GM12878 (cell line): ENCODE measurements around the gene THSD4. TPM values are rescaled to one million over a fixed set of nuclear protein-coding genes. Genes with fewer than 3 reads are reported as not detected.

Experiments used
- ATAC-seq: fragments of 200-7000 bp; cut with Tn5 transposase; 3 replicates; pipeline ENCODE4 v1.9.1; 2020; ENCODE audit warnings: mild to moderate bottlenecking, moderate library complexity
- BruUV-seq: library from RNA; stranded (reverse); fragments of 400-500 nt; replicated peaks from 2 replicates; lab custom pipeline; 2021; lab: Mats Ljungman, UMichigan
- CTCF ChIA-PET: fragments of 300-600 bp; sonication (Branson Sonifier 250); formaldehyde crosslinking; extraction: SDS; loops from one replicate; lab custom pipeline; 2021; ENCODE audit warnings: inconsistent platforms; lab: Yijun Ruan, JAX
- POLR2A ChIA-PET: fragments of 350-600 bp; formaldehyde crosslinking; extraction: SDS; loops from one replicate; lab custom pipeline; 2021; ENCODE audit warnings: inconsistent platforms; lab: Charles Lee
- RAD21 ChIA-PET: fragments of 300-600 bp; sonication (Branson Sonifier 250); formaldehyde crosslinking; loops from one replicate; lab custom pipeline; 2023; ENCODE audit warnings: antibody characterized with exemption; ENCODE audit not compliant: unreplicated experiment; lab: Charles Lee
- SMC1A ChIA-PET: fragments of 300-600 bp; sonication (Branson Sonifier 250); formaldehyde crosslinking; loops from one replicate; lab custom pipeline; 2023; ENCODE audit not compliant: unreplicated experiment, uncharacterized antibody; lab: Charles Lee
- DNase-seq: peaks from one replicate; pipeline ENCODE4 v3.0.0-alpha.2; 2011; ENCODE audit warnings: low read depth, low spot score
- FAIRE-seq: peaks from 3 replicates; lab custom pipeline; 2011; peaks lifted over from hg19 to GRCh38; lab: Jason Lieb, UNC
- H2AFZ ChIP-seq: 2 replicates; pipeline ENCODE4 v1.6.0; 2011; ENCODE audit warnings: low read depth, low read length, control low read depth; ENCODE audit not compliant: control insufficient read depth
- H3K27ac ChIP-seq: 2 replicates; pipeline ENCODE4 v1.5.1; 2011; ENCODE audit warnings: control low read depth; ENCODE audit not compliant: control insufficient read depth, insufficient read depth
- H3K27me3 ChIP-seq, 2 experiments: replicated peaks in 1 of 2; 2 replicates each; pipeline versions ENCODE4 v1.6.0 to v1.6.1; 2011; ENCODE audit warnings: low read length in 1 of 2; ENCODE audit not compliant: control insufficient read depth in 2 of 2, insufficient read depth in 2 of 2
- H3K36me3 ChIP-seq, 2 experiments: 2 replicates each; pipeline ENCODE4 v1.5.1; 2011; ENCODE audit warnings: low read length in 1 of 2; ENCODE audit not compliant: control insufficient read depth in 2 of 2, insufficient read depth in 2 of 2
- H3K4me1 ChIP-seq: 2 replicates; pipeline ENCODE4 v1.6.1; 2011; ENCODE audit warnings: mild to moderate bottlenecking, low read length, moderate library complexity, mixed read lengths; ENCODE audit not compliant: control insufficient read depth, insufficient read depth
- H3K4me2 ChIP-seq: 2 replicates; pipeline ENCODE4 v1.6.0; 2011; ENCODE audit warnings: control low read depth; ENCODE audit not compliant: control insufficient read depth, insufficient read depth
- H3K4me3 ChIP-seq: fragments of 200-600 bp; sonication (generic); 2 replicates; pipeline ENCODE4 v1.5.1; 2016
- H3K79me2 ChIP-seq: 2 replicates; pipeline ENCODE4 v1.6.0; 2011; ENCODE audit warnings: low read length; ENCODE audit not compliant: control insufficient read depth, insufficient read depth
- H3K9ac ChIP-seq: 2 replicates; pipeline ENCODE4 v1.8.0; 2011; ENCODE audit warnings: low read length, control low read depth, mixed read lengths; ENCODE audit not compliant: control insufficient read depth, insufficient read depth
- H3K9me3 ChIP-seq: replicated peaks from 3 replicates; pipeline ENCODE4 v1.5.1; 2011; ENCODE audit warnings: mild to moderate bottlenecking, low read length; ENCODE audit not compliant: control insufficient read depth, insufficient read depth
- H4K20me1 ChIP-seq: 2 replicates; pipeline ENCODE4 v1.6.0; 2011; ENCODE audit not compliant: control insufficient read depth, insufficient read depth
- ATF2 ChIP-seq: IDR thresholded peaks from 2 replicates; pipeline ENCODE4 v1.6.1; 2012; ENCODE audit warnings: low read length, inconsistent platforms
- BHLHE40 ChIP-seq, 2 experiments: fragments of 450-650 bp in 1 of 2; IDR thresholded peaks; 2 replicates each; pipeline ENCODE4 v1.6.1; 2011 to 2017; ENCODE audit warnings: low read depth in 2 of 2, borderline replicate concordance in 1 of 2, improper control_type of control experiment in 1 of 2, low read length in 1 of 2, mild to moderate bottlenecking in 1 of 2
- BRCA1 ChIP-seq: IDR thresholded peaks from 2 replicates; pipeline ENCODE4 v1.6.1; 2011; ENCODE audit warnings: low read depth, low read length, improper control_type of control experiment
- CBX3 ChIP-seq: fragments of 200-600 bp; sonication (generic); IDR thresholded peaks from 2 replicates; pipeline ENCODE4 v1.6.1; 2016; ENCODE audit warnings: low read depth, borderline replicate concordance
- CBX5 ChIP-seq: sonication (generic); IDR thresholded peaks from 2 replicates; pipeline ENCODE4 v1.6.1; 2016; ENCODE audit warnings: low read depth, moderate library complexity, mild to moderate bottlenecking, inconsistent platforms
- FOS ChIP-seq: IDR thresholded peaks from 3 replicates; pipeline ENCODE4 v1.6.1; 2011; ENCODE audit warnings: borderline replicate concordance; ENCODE audit not compliant: insufficient read length; ENCODE audit errors: extremely low read depth
- KLF5 ChIP-seq: fragments of 450-650 bp; IDR thresholded peaks from 2 replicates; pipeline ENCODE4 v1.6.1; 2014; ENCODE audit warnings: mild to moderate bottlenecking; ENCODE audit not compliant: partially characterized antibody
- MTA3 ChIP-seq: IDR thresholded peaks from 2 replicates; pipeline ENCODE4 v1.6.1; 2012; ENCODE audit warnings: low read length, inconsistent platforms, borderline replicate concordance
- NFYB ChIP-seq: IDR thresholded peaks from 2 replicates; pipeline ENCODE4 v1.6.1; 2011; ENCODE audit warnings: low read depth, mild to moderate bottlenecking, low read length, improper control_type of control experiment, moderate library complexity; ENCODE audit not compliant: insufficient read depth
- POLR2AphosphoS2 ChIP-seq: IDR thresholded peaks from 2 replicates; pipeline ENCODE4 v1.6.1; 2011; ENCODE audit warnings: low read depth, mild to moderate bottlenecking, low read length, improper control_type of control experiment, moderate library complexity
- RB1 ChIP-seq: fragments of 450-650 bp; formaldehyde crosslinking; IDR thresholded peaks from 2 replicates; pipeline ENCODE4 v1.6.1; 2017; ENCODE audit warnings: mild to moderate bottlenecking, borderline replicate concordance
- TBL1XR1 ChIP-seq: IDR thresholded peaks from 2 replicates; pipeline ENCODE4 v1.6.1; 2012; ENCODE audit warnings: low read depth, low read length, improper control_type of control experiment
- ZNF622 ChIP-seq: fragments of 450-650 bp; IDR thresholded peaks from 2 replicates; pipeline ENCODE4 v1.6.1; 2017; ENCODE audit warnings: mild to moderate bottlenecking, inconsistent platforms
- WGBS: methylation state at CpG from one replicate; pipeline ENCODE4 v1.1.6; 2016; ENCODE audit warnings: low lambda C conversion rate; ENCODE audit not compliant: insufficient replicate concordance, insufficient coverage; ENCODE audit errors: missing lambda C conversion rate; 5-methylcytosine and 5-hydroxymethylcytosine counted together
- in situ Hi-C: fragments of 300-500 bp; cut with MboI; formaldehyde crosslinking; loops from 9 replicates; pipeline ENCODE4 v1.14.3; 2018; ENCODE audit warnings: mixed read lengths
- intact Hi-C: fragments of 100-400 bp; cut with micrococcal nuclease; formaldehyde crosslinking; loops from one replicate; pipeline ENCODE4 v1.14.2; 2022; ENCODE audit not compliant: unreplicated experiment
- polyA plus RNA-seq, 11 experiments: library from polyadenylated mRNA; depleted of rRNA in 4 of 11; unstranded in 6 of 11; stranded (reverse) in 5 of 11; fragments of >200 nt; fragmentation: Nextera tagmentation in 4 of 11; fragmentation: Illumina TruSeq in 1 of 11; extraction: Ambion mirVana in 4 of 11; extraction: Trizol in 1 of 11; gene quantifications; 1 replicate in 1 of 11; 2 replicates in 10 of 11; pipeline versions ENCODE4 v1.2.1 to v1.2.3, GENCODE V29; 2011 to 2016; ENCODE audit warnings: inconsistent platforms in 2 of 11, missing spikeins in 2 of 11, low read depth in 1 of 11
- total RNA-seq, 4 experiments: library from RNA; depleted of rRNA in 3 of 4; stranded (reverse); fragments of >200 nt in 3 of 4; fragmentation: Illumina TruSeq in 1 of 4; extraction: Trizol in 1 of 4; gene quantifications; 2 replicates each; pipeline versions ENCODE4 v1.2.1 to v1.2.3, GENCODE V29; 2013 to 2021
- TF ChIP-seq, protein P1 (sequence below): IDR thresholded peaks from 2 replicates; pipeline ENCODE4 v1.6.1; 2011; ENCODE audit warnings: mild to moderate bottlenecking, low read depth, low read length, moderate library complexity; ENCODE audit not compliant: insufficient replicate concordance
- TF ChIP-seq, protein P2 (sequence below), 3 experiments: IDR thresholded peaks in 2 of 3; conservative IDR thresholded peaks in 1 of 3; 2 replicates each; pipeline ENCODE4 v1.5.1; 2011; ENCODE audit warnings: low read depth in 3 of 3, low read length in 3 of 3, mild to moderate bottlenecking in 3 of 3, control low read depth in 2 of 3, moderate library complexity in 2 of 3, inconsistent platforms in 1 of 3, mixed read lengths in 1 of 3; ENCODE audit not compliant: control insufficient read depth in 2 of 3, insufficient read depth in 1 of 3; ENCODE audit errors: extremely low read depth in 1 of 3

The THSD4 gene
- total and polyA plus RNA-seq, 10 of the 15 experiments (the other 5 are each of a cell fraction or from before 2014, with no cell fraction given) = 0.04 to 0.13 (median 0.05) TPM; not detected in 7

DNA sequence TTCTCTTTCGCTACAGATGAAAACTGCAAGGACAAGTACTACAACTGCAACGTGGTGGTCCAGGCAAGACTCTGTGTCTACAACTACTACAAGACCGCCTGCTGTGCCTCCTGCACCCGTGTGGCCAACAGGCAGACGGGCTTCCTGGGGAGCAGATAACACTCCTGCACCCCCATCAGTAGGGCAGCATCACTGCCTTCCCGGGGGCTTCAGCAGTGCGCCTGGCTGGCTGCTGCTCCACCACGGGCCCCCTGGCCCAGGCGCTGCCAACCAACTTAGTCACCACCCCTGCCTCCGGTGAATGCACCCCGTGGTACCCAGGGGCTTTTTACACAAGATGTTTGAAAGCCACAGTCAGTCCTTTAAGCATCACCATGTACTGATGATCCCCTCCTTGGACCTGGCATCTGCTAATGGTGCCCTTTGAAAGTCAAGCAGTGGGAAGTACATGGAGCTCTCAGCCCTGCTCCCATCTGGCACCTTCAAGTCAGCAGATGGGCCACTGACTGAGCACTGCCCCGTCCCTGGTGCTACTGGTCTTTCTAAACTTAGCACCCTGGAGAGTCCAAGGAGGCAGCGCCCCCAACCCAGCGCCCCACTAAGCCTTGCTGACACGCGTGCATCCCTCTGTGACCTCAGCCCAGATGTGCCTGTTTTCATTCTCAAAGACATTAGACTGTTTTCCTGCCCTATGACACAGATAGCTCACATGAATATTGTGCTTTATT is 662.1 kb downstream of the THSD4 start:
- H4K20me1 ChIP-seq = no peaks in the 10 kb centered on the region
- H3K79me2 ChIP-seq = no peaks in the 10 kb centered on the region
- FAIRE-seq (no peak), DNase-seq (no peak), ATAC-seq (no peak)
- in situ Hi-C loops = no loop called here
- SMC1A ChIA-PET = interaction anchor here (1.3 kb wide), 1 partner anchor 25 kb away, joined by 4 read pairs; no protein-coding TSS in a partner anchor
- peaks cover 18% of the 10 kb centered on the region for H3K4me1 ChIP-seq
- WGBS = 73% methylated on average over 16 of the region's 16 CpGs
- no peaks in the 10 kb centered on the region for H3K36me3 ChIP-seq
- no peak overlapping the region for H3K4me3 ChIP-seq
- POLR2A ChIA-PET = no interaction called here
- H3K27me3 ChIP-seq = no peaks in the 10 kb centered on the region
- H2AFZ ChIP-seq = no peak overlapping the region
- BruUV-seq = no TSS peak
- H3K9ac ChIP-seq = no peak overlapping the region
- no peaks in the 10 kb centered on the region for H3K9me3 ChIP-seq
- CTCF ChIA-PET = interaction anchor here (0.8 to 4.1 kb wide), 5 partner anchors 11 to 379 kb away, joined by 3 to 26 read pairs (median 4); no protein-coding TSS in a partner anchor
- no peak overlapping the region for H3K4me2 ChIP-seq
- RAD21 ChIA-PET = interaction anchor here (0.6 to 1.1 kb wide), 2 partner anchors 34 to 381 kb away, joined by 3 to 4 read pairs; no protein-coding TSS in a partner anchor
- intact Hi-C loops = no loop called here
- no peak overlapping the region for H3K27ac ChIP-seq
- TF ChIP-seq POLR2AphosphoS2 = no peak
- TF ChIP-seq ZNF622 = no peak
- no peak for TF ChIP-seq MTA3
- TF ChIP-seq FOS = no peak
- TF ChIP-seq TBL1XR1 = no peak
- no peak for TF ChIP-seq BHLHE40 (IDR thresholded peaks at IDR 0.05; ENCODE audit: borderline replicate concordance in 1 of 2, low read depth in 2 of 2, low read length in 1 of 2)
- no peak for TF ChIP-seq RB1
- TF ChIP-seq NFYB = no peak
- TF ChIP-seq BRCA1 = no peak
- TF ChIP-seq KLF5 = no peak
- no peak for TF ChIP-seq CBX5
- TF ChIP-seq ATF2 = no peak
- no peak for TF ChIP-seq CBX3
- TF ChIP-seq, protein P1, sequence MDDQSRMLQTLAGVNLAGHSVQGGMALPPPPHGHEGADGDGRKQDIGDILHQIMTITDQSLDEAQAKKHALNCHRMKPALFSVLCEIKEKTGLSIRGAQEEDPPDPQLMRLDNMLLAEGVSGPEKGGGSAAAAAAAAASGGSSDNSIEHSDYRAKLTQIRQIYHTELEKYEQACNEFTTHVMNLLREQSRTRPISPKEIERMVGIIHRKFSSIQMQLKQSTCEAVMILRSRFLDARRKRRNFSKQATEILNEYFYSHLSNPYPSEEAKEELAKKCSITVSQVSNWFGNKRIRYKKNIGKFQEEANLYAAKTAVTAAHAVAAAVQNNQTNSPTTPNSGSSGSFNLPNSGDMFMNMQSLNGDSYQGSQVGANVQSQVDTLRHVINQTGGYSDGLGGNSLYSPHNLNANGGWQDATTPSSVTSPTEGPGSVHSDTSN = no peak
- TF ChIP-seq, protein P2, sequence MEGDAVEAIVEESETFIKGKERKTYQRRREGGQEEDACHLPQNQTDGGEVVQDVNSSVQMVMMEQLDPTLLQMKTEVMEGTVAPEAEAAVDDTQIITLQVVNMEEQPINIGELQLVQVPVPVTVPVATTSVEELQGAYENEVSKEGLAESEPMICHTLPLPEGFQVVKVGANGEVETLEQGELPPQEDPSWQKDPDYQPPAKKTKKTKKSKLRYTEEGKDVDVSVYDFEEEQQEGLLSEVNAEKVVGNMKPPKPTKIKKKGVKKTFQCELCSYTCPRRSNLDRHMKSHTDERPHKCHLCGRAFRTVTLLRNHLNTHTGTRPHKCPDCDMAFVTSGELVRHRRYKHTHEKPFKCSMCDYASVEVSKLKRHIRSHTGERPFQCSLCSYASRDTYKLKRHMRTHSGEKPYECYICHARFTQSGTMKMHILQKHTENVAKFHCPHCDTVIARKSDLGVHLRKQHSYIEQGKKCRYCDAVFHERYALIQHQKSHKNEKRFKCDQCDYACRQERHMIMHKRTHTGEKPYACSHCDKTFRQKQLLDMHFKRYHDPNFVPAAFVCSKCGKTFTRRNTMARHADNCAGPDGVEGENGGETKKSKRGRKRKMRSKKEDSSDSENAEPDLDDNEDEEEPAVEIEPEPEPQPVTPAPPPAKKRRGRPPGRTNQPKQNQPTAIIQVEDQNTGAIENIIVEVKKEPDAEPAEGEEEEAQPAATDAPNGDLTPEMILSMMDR (IDR thresholded peaks at IDR 0.05 in 2 of 3, conservative IDR thresholded peaks at IDR 0.05 in 1 of 3; ENCODE audit: control insufficient read depth in 2 of 3, extremely low read depth in 1 of 3, insufficient read depth in 1 of 3, low read depth in 3 of 3, low read length in 3 of 3) = no peak
